HL-60/S4 treated with retinoic acid at 250 ng/mL for 4 days and 3 days (cell line): ENCODE data around the gene CCSER1.
"Not testable (repeated sequence)": the region's sequence is repeated elsewhere in the genome, so short reads cannot be mapped to it uniquely, and the experiment has no call there.

Source experiments
- in situ Hi-C: fragments of 300-500 bp; cut with MboI; formaldehyde crosslinking; loops from 2 replicates; pipeline ENCODE4 v1.7.0; 2022; ENCODE audit warnings: low sequenced_read_pairs

CCSER1 gene

DNA sequence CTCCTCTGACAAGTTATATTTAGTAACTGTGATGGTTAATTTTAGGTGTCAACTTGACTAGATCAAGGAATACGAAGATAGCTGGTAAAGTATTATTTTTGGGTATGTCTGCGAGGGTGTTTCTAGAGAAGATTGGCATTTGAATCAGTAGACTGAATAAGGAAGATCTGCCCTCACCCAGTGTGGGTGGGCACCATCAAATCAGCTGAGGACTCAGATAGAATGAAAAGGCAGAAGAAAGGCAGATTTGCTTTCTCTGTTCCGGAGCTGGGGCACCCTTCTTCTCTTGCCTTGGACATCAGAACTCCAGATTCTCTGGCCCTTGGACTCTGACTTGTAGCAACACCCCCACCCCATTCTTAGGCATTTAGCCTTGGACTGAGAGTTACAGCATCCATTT is 981.6 kb downstream of the CCSER1 start:
- in situ Hi-C loops: no loop called here

DNA sequence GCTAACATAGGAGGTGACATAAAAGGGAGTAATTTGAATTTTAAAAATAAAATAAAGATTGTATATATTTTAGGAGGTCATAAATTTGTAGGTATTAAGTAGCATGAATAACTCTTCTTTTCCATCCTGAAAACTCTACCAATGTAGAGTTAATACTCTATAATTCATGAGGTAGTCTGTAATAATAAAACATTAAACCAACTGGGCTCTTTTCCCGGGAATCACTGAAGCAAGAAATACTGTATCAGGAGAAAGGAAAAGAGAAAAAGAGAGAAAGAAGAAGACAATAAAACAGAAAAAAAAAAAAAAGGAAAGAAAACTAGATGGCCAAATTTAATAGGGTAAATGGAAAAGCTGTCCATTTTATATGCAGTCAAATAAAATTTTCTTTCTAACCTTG is 984.4 kb downstream of the CCSER1 start:
- in situ Hi-C loops: no loop called here

DNA sequence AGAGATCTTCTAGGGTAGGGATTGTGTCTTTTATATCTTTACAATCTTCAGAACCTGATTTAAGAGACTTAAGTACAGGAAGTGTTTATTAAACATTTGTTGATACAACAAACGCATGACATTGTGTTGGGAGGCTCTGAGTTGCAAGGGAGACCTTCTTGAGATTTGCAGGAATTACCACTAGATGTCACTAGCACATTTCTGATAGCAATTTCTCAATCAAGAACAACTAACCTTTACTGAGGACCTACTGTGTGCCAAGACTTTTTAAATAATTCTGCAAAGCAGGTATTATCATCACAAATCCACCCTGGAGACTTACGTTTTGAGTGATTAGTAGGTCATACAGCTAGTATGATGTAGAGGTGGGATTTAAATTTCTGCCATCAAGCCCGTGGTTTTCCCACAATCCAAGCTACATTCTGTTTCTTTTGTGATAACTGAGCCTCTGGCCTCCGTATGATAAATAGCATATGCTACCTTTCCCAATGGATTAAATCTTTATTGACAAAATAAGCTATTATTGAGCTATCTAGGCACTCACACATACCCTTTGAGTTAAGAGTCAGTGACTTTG is 986.0 kb downstream of the CCSER1 start:
- in situ Hi-C loops: no loop called here

DNA sequence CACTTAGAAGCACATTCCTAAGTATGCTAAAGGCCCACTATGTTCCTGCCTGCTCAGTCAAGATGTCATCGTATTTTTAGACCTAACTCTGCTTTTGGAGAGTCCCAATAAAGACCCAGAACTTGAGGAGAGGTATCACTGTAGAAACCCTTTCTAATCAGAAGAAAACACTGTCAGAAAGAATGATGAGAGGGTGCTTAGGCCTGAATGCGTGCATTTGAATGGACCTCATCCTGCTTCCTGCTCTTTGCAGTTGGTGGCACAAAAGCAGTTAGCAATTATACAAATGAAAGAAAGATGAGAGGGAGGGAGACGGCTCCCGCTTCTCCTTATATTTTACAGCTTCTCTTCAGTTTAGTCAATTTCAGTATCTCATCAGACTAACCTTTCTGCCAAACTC is 987.2 kb downstream of the CCSER1 start:
- in situ Hi-C loops: no loop called here

DNA sequence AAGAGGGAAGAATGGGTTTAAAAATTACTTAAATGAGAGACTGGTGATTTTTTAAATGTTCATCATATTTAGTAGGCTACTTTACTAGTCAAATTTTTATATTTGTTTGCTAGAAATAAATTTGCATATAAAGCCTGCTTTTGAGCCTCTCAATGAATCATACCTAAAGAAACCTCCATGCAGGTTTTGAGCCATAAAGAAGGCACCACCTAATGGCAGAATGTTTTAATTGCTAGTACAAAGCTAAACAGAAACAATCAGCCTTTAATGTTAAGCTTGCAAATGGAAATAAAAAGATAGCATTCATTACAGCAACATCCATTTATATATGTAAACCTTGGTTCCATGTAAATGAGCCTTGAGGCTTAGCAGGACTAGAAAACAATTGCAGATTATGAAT is 989.7 kb downstream of the CCSER1 start:
- in situ Hi-C loops: no loop called here

DNA sequence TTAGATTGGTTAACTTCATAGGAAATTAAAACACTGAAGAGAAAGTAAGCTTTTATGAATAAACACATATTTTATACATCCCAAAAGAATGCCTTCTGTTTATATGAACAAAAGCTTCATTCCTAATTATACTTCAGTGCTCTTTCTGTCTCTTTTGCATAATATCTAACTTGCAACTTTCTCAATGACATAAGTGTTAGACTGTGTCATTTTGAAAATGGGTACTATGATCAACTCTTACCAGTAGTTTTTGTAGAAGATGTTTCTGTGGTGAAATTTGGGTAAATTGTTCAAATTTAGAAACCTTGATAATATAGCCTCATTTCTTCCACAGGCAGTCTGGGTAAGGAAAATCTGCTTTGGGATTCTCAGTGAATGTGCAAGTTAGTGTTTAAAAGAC is 991.4 kb downstream of the CCSER1 start:
- in situ Hi-C loops: no loop called here

DNA sequence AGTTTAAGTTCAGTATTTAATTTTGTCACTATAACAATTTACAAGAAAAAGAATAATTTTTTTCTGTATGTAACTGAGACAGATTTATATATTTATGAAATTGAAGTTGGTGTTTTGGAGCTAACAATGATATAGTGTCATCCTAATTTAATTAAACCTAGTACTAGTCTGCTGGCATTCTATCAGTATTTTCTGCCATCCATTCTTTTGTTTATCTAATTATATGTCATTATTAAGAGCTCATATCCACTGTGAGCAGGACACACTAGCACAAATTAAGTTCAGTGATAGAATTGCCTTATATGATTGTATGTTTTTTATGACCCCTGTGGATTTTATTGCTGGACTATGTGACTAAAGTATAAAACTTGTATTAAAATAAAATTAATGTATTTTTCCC is 996.5 kb downstream of the CCSER1 start:
- in situ Hi-C loops: no loop called here

DNA sequence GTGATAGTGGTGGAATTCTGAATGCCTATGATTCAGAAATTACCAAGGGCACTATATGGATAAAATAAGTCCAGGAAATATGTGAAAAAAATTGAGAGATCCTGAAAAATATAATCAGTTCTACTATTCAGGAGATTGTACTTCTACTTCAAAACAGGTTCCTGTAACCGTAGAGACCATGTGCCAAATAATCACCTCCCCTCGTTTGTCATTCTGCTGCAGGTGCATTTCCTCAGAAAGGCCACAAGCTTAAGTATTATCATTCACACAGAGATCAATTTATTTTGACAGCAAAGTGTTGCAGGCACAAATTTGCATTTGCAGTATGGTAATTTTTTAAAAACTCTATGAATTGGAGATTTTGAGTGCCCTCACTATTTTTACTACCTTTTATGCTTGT is 1000.0 kb downstream of the CCSER1 start:
- in situ Hi-C loops: no loop called here

DNA sequence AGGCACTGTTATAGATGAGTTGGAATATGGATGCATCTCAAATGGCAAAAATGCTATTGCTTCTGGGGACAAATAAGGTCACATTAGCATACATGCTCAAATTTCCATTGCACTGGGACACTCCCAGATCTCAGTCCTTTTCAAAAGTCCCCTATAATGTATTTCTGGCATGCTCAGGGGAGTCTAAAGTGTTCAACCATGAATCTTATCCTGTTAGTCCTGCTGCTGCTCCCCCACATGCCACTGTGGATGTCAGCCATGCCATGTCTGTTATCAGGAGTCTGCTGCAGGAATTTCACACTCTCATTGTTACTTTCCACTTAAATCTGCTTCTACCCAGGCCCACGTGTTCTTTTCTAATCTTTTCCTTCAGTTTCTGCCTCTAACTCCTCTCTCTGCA is 1000.6 kb downstream of the CCSER1 start:
- in situ Hi-C loops: no loop called here

DNA sequence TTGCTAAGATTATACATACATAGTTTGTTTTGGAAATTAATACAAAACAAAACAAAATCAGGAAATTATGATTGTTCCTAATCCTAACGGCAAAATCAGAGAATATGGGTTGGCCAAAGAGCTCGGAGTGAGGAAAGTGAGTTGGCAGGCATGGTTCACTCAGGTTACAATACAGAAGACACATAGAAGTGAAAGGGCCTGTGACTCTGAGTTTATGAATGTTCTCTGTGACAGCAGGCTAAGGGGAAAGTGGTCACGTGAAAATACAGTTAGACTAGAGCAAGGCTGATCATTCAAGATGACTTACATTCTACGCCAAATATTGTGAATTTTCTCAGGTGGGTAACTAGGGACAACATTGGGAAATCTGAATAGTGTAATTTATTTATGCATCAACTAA is 1001.3 kb downstream of the CCSER1 start:
- in situ Hi-C loops: no loop called here

DNA sequence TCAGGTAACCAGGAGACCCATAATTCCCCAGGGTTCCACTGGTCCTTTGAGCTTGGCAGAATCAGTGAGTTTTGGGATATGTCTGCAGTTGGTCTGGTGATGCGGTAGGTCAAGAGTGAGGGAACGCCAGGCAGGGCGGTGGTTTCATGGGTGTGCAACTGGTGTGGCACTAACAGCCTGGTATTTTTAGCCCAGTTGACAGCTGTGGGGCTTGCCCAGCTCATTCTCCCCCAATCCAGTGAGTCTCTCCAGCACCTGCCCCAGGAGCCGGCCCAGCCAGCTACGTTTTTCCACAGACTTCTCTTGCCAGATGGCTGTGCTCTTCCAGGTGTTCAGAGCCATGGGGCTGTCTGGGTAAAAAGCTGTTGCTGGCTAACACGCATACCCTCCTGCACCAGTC is 1019.9 kb downstream of the CCSER1 start:
- in situ Hi-C loops: no loop called here

DNA sequence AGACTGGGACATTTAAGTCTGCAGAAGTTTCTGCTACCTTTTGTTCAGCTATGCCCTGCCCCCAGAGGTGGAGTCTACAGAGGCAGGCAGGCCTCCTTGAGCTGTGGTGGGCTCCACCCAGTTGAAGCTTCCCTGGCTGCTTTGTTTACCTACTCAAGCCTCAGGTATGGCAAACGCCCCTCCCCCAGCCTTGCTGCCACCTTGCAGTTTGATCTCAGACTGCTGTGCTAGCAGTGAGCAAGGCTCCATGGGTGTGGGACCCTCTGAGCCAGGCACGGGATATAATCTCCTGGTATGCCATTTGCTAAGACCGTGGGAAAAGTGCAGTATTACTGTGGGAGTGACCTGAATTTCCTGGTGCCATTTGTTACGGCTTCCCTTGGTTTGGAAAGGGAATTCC is 1026.8 kb downstream of the CCSER1 start:
- in situ Hi-C loops: not testable (repeated sequence)

DNA sequence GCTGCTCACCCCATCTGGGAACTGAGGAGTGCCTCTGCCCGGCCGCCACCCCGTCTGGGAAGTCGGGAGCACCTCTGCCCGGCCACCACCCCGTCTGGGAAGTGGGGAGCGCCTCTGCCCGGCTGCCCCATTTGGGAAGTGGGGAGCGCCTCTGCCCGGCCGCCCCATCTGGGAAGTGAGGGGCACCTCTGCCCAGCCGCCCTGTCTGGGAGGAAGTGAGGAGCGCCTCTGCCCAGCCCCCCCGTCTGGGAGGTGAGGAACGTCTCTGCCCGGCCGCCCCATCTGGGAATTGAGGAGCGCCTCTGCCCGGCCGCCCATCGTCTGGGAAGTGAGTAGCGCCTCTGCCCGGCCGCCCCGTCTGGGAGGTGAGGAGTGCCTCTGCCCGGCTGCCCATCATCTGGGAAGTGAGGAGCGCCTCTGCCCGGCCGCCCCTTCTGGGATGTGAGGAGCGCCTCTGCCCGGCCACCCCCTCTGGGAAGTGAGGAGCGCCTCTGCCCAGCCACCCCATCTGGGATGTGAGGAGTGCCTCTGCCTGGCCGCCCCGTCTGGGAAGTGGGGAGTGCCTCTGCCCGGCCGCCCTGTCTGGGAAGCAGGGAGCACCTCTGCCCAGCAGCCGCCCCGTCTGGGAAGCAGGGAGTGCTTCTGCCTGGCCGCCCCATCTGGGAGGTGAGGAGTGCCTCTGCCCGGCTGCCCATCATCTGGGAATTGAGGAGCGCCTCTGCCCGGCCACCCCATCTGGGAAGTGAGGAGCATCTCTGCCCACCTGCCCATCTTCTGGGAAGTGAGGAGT is 1040.9 kb downstream of the CCSER1 start:
- in situ Hi-C loops: not testable (repeated sequence)

DNA sequence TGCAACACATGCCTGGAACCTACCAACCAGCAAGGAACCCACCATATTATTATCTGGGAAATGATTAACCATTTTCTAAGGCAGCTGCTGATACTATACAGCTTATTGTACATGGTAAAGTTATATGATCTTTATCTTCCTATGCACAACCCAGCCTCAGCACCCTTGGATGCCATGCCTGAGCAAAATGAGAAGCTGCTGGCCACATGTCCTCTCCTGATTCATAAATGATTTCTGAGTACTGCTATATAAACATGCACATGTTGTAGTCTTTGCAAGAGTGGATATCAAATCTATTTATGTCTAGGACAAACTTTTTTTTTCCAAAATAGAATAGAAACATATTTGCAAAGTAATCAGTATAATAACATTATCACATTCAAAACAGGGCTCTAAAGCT is 1043.6 kb downstream of the CCSER1 start:
- in situ Hi-C loops: no loop called here

DNA sequence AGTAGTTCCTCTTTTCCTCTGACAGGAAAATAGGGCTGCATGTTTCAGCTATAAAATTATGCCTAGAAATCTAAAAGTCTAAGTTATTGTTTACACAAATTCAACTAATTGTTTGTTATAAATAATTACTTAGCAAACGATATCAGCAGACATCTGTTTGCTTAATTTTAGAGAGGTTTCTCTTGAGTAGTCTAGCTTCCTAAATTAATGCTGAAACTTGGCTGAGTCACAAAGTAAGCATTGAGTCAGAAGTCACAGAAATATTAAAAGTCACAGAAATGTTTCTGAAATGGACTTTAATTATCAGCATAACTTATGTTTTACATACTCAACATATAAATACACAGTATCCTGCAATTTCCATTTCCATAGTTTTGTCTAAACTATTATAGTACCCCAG is 1044.0 kb downstream of the CCSER1 start:
- in situ Hi-C loops: no loop called here

DNA sequence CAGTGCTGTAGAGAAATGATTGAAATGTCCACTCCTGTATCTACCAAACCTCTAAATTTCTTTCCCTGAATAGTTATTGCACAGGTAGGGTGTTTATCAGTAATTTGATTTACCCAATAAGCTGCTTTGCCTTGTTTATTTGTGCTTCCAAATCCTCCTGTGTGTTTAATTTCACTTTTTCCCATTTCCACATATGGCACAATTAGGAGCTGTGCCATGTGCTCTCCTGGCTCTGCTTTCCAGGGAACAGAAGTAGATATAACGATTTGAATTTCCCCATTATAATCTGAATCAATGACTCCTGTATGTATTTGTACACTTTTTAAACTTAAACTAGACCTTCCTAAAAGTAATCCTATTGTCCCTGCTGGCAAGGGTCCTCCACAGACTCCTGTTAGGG is 1057.9 kb downstream of the CCSER1 start:
- in situ Hi-C loops: not testable (repeated sequence)

DNA sequence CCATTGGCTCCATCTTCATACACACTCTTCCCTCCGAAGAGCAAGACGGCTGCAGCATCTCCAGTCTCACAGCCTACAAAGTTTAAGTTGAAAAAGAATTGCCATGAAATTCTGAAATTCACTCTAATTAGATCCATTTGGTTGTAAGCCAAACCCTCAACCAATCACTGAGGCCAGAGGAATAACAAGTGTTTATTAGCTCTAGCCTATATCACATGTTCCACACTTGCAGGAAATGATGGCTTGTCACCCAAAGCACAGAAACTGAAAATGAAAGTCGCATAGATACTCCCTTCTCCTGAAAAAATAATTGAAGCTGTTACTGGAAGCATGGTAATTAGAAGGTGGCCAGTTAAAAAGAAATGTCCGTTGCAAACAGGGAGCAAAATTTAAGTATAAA is 1071.8 kb downstream of the CCSER1 start:
- in situ Hi-C loops: no loop called here

DNA sequence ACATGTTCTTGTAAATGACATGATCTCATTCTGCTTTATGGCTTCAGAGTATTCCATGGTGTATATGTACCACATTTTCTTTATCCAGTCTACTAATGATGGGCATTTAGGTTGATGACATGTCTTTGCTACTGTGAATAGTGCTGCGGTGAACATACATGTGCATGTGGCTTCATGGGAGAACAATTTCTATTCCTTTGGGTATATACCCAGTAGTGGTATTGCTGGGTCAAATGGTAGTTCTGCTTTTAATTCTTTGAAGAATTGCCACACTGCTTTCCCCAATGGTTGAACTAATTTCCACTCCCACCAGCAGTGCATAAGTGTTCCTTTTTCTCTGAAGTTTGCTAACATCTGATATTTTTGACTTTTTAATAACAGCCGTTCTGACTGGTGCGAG is 1080.3 kb downstream of the CCSER1 start:
- in situ Hi-C loops: no loop called here

DNA sequence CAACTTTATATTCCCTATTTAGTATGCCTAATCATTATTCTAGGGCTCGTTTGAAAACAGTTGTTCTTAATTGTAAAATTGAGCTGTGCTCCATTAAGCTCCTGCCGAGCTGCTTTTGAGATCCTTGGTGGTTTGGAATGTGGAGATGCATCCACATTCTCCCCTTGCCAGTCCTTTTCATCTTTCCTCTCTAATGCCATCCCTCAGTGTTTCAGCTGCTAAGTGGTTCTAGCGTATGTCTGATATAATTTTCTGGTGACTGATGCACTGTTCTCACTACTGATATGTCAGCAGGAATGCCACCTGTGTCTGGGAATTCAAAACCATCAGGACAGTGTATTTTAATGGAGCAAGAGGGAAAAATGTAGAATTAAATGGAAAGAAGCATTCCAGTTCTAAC is 1085.0 kb downstream of the CCSER1 start:
- in situ Hi-C loops: no loop called here

DNA sequence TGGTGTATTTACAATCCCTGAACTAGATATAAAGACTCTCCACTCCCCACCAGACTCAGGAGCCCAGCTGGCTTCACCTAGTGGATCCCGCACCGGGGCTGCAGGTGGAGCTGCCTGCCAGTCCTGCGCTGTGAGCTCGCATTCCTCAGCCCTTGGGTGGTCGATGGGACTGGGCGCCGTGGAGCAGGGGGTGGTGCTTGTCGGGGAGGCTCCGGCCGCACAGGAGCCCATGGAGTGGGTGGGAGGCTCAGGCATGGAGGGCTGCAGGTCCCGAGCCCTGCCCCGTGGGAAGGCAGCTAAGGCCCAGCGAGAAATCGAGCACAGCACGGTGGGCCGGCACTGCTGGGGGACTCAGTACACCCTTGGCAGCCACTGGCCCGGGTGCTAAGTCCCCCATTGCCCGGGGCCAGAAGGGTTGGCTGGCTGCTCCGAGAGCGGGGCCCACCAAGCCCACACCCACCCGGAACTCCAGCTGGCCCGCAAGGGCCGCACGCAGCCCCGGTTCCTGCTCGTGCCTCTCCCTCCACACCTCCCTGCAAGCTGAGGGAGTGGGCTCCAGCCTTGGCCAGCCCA is 1090.7 kb downstream of the CCSER1 start:
- in situ Hi-C loops: not testable (repeated sequence)

DNA sequence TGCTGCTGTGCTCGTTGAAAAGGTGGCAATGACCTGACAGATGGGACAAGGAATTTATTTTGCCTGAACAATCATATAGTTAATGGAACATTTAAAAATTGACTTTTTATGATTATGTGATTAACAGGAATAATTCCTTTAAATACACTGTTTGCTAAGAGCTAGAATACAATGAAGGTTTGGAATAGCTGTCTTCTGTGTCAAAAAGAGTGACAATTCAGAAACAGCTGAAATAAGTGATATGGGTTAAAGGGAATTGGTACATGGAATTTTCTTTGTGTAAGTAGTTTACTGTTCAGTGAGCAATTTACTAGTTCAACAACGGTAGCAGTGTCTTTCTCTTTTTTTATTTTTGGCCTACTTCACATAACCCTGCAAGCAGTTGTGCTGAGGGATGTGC is 1093.1 kb downstream of the CCSER1 start:
- in situ Hi-C loops: no loop called here

DNA sequence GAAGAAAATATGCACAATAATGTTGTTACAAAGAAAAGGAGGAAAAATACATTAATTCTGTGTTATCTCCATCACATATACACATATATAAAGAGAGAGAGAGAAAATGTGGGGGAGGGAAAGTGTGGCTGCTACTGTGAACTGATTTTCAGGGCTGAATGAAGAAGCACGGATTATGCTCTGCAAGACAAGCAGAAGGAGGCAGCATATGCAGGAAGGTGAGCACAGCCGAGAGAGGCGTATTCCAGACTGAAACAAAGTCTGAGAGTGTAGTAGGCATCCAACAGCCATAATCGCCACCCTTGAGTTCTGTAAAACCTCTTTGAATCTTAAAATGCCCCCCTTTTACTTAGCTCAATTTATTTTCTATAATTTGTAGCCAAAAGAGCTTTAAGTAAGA is 1094.8 kb downstream of the CCSER1 start:
- in situ Hi-C loops: no loop called here

DNA sequence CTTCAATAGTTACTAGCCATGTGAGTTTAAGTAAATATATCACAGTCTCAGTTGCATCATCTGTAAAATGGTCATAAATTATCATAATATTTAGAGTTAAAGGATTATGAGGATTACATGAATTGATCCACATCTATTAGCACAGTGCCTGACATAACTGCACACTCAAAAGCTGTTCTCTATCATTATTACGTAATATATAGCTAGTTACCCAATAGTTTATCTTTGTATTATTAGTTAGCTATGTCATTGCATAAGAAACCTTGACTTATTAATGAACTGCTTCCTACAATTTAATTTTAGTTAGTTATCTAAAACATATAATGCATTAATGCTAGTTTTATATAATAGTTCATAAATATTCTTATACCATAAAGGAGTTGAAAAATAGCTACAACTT is 1099.7 kb downstream of the CCSER1 start:
- in situ Hi-C loops: no loop called here
